ENCODE results near the gene IL18R1. TPM values are rescaled to one million over a fixed set of nuclear protein-coding genes. Genes with fewer than 3 reads are reported as not detected.

The IL18R1 gene
- polyA plus RNA-seq, 4 donors, result 1.8 to 3.3 (median 2.3) TPM

DNA sequence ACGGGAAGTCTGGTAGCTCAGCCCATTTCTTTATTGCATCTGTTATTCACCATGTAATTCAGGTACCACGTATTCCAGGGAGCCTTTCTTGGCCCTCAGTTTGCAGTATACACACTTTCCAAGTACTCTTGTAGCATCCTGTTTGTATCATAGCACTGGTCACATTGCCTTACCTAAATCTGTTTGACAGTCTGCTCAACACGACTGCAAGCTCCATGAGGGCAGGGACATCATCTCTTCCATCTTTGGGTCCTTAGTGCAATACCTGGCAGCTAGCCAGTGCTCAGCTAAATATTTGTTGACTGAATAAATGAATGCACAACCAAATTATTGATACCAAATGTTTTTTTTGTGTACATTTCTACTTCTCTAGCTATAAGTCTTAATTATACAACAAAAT lies 11.2 kb upstream of the IL18R1 start:
- no peak for DNase-seq (ENCODE audit: low read depth in 4 of 4, low spot score in 2 of 4)

DNA sequence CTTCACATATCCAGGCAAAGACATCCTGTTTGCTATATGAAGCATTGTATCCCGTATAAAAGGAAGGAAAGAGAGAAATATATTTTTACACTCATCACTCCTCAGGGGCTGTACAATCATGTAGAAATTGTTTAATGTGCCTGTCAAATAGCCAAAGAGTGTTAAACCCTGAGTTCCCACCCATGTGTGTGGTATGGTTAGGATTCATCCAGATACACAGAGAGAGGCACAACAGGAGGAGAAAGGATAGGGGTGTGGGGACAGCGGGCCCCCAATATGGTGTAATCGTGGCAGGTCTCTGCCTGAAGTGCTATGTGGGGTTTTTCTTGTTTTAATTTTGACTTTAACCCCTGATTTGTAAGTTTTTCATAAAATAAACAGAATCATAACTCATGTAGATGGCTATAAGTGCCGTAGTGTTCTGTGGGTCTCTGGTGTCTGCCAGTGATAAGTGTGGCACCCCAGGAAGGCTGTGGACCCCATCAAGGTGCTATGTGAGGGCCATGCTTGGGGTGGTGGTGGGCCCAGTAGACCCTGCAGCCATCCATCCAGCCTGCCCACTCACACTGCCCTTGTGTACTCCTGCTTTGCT lies 10.2 kb upstream of the IL18R1 start:
- DNase-seq (ENCODE audit: low read depth in 4 of 4, low spot score in 2 of 4), result no peak

DNA sequence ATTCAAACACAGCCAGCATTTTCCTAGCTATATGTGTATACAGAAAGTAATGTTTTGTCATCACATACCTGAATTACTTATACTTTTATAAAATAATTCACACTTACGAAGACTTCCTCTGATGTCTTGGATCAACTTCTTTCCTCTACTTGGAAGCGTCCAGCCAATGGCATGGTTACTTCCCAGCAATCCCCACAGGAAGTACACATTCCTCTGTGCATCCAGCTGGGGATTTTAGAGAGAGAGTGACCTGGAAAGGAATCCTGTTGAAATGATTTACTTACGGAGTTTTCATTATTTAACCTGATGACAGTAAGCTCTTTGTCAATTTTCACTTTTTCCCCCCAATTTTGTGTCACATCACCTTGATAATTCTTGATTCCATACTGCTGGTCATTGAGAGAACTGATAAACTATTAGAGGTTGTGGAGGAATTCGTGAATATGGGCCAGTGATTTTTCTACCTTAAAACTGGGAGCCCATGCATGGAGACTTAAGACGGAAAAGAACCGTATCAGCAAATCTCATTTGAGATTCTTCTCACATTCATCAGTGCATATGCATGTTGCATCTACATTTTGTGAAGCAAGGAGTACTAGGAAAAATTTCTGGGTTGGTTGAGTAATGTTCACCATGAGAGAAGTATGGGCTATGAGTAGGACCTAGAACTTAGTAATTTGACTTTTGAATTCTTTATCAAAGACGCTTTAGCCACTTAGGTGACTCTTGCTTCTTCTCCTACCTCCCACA lies 9.0 kb upstream of the IL18R1 start:
- no peak for DNase-seq (ENCODE audit: low read depth in 4 of 4, low spot score in 2 of 4)

GRCh38 chr2:102350137-102350793 lies 5.3 kb upstream of the IL18R1 start:
- no peak for DNase-seq (ENCODE audit: low read depth in 4 of 4, low spot score in 2 of 4)

DNA sequence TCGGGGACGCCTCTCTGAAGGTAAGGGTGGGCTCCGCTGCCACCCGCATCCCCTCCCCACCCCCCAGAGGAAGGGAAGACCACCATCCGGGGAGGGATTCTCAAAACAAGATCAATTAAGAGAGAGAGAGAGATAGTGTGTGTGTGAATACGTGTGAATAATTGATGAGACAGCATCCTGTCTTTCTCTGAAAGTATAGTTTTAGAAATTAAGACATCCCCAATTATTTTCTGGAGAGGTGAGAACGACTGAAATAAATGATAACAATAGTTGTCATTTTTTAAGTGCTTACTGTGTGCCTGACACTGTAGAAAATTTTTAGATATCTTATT lies 751 bp downstream of the IL18R1 start:
- DNase-seq (ENCODE audit: low read depth in 4 of 4, low spot score in 2 of 4), result no peak

DNA sequence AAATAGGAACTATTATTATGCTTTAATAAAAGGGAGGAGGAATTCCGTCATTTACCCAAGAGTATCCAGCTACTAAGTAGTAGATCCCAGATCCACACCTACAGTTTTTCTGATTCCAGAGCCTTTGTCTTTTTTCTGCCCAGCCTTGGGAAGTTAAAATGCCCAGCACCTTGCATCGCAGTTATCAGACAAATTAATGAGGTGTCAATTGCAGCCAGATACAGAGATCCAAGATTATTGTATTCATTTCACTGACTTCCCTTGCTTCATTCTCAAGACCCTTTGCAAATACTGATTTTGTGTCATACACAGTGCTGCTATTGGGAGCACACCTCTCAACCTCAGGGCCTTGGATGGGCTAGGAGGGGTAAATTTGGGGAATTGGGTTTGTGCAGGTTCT lies 1.1 kb downstream of the IL18R1 start:
- no peak for DNase-seq (ENCODE audit: low read depth in 4 of 4, low spot score in 2 of 4)

DNA sequence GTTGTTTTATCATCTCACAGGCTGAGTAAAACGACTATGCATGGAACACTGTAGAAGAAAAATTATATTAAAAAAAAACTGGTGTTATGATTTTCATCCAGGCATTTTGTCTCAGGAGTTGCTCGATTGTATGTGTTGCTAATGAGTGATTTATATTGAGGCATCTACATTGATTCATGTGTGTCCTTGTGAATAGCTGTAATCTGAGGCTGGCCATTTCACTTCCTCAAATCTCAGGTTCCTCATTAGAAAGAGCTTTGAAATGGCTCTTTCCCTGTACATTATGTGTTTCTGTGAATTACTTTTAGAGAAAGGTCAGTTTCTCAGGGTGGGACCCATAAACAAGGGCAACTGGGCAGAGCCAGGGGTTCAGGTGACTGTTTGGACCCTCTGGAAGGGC lies 2.3 kb downstream of the IL18R1 start:
- no peak for DNase-seq (ENCODE audit: low read depth in 4 of 4, low spot score in 2 of 4)

DNA sequence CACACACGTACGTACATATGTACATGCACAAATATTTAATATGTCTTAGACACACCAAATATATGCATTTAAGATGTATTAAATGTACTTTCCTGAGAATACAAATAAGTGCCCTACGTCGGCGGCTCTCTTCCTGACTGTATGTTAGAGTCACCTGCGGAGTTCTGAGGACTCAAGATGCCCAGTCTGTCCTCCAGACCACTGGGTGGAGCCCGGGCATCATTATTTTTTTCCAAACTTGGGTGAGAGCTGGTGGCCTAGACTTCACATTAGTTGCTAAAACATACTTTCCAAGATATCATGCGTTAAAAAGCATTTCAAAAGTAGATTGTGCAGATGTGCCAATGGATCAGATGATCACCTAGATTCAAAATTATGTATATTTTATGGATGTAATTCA lies 2.9 kb downstream of the IL18R1 start:
- no peak for DNase-seq (ENCODE audit: low read depth in 4 of 4, low spot score in 2 of 4)

DNA sequence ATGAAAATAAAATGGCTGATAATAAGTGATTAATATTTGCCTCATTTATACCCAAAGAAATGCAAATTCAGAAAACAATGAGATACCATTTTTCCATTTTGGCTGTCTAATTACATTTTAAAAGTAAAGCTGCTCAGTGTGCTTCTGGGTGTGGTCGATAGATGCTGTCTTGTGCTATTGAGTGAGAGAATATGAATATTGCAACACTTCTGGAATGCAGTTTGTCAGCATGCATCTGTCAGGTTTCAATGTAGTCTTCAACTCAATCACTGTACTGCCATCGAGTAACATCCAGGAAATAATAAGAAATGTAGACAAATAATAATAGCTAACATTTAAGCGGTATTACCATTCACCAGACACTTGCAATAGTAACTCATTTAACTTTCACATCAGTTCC lies 3.9 kb downstream of the IL18R1 start:
- no peak for DNase-seq (ENCODE audit: low read depth in 4 of 4, low spot score in 2 of 4)

DNA sequence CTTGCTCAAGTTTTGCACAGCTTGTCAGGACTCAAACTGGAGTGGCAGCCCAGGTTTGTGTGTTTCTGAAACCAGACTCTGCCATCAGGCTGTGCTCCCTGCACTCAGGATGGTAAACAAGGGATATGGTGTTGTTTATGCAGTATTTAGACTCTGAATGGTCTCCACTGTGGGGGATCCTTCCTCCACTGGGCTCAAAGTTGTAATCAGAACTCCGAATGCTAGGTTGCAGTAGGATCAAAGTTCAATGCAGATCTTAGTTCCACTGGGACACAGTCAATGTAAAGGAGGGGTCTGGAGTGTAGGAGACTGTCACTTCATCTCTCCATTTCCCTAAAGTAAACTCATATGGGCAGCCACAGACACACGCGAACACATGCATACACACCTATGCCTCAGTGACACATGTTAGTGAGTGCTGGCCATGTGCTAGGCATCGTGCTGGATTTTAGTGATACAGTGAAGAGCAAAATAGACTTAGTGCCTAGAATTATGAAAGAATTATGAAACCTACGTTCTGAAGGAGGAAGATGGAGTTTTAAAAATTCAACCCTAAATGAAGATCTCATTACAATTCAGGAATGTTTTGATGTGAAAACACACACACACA lies 6.1 kb downstream of the IL18R1 start:
- no peak for DNase-seq (ENCODE audit: low read depth in 4 of 4, low spot score in 2 of 4)

DNA sequence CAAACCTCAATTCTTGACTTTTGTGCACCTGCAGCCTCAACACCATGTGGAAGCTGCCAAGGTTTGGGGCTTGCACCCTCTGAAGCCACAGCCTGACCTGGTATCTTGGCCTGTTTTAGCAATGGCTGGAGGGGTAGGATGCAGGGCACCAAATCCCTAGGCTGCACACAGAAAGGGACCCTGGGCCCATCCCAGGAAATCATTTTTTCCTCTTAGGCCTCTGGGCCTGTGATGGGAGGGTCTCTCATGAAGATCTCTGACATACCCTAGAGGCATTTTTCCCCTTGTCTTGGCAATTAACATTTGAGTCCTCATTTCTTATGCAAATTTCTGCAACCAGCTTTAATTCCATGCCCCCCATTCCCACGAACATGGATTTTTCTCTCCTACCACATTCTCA lies 10.2 kb downstream of the IL18R1 start:
- DNase-seq (ENCODE audit: low read depth in 4 of 4, low spot score in 2 of 4), result no peak

DNA sequence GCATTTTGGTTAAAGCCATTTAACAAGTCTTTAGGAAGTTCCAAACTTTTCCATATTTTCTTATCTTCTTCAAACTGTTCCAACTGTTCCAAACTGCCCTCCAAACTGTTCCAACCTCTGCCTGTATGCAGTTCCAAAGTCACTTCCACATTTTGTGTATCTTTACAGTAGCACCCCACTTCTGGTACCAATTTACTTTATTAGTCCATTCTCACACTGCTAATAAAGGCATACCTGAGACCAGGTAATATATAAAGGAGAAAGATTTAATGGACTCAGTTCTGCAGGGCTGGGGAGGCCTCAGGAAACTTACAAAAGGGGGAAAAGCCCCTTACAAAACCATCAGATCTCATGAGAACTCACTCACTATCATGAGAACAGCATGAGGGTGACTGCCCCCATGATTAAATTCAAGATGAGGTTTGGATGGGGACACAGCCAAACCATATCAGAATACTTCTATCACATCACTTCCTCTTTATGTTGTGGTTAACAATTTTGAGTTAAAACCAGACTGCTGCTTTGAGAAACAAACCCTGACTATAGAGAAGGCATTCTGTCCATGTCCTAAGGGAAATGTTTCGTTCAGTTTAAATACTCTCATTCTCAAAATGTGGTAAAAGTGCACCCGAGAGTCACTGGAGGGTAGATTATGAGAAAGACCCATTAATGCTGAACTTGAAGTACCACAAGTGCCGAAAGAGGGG lies 11.0 kb downstream of the IL18R1 start:
- no peak for DNase-seq (ENCODE audit: low read depth in 4 of 4, low spot score in 2 of 4)

- no peak for DNase-seq (ENCODE audit: low read depth in 4 of 4, low spot score in 2 of 4)
Observed at GRCh38 chr2:102367331-102367971, 11.9 kb downstream of the IL18R1 start.

GRCh38 chr2:102368461-102369109 lies 13.0 kb downstream of the IL18R1 start:
- DNase-seq (ENCODE audit: low read depth in 4 of 4, low spot score in 2 of 4), result no peak

DNA sequence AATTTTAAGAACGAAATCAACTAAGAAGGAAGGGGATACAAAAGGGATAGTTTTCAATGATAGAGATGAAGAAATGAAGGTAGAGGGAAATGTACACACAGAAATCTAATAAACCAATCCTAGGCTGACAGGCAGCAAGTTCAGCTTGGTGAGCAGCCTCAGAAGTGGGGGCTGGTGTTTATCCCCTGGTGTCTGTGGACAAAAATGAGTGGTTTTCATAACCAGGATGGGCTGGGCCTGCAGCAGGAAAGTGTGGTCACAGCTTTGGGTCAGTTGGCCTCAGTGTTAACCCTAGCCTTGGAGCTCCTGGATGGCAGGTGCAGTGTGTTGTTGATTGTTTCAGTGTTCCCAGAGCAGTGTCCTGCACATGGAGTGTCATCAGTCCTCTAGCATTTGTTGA lies 14.3 kb downstream of the IL18R1 start:
- no peak for DNase-seq (ENCODE audit: low read depth in 4 of 4, low spot score in 2 of 4)

GRCh38 chr2:102376052-102376591 lies 20.5 kb downstream of the IL18R1 start:
- no peak for DNase-seq (ENCODE audit: low read depth in 4 of 4, low spot score in 2 of 4)

DNA sequence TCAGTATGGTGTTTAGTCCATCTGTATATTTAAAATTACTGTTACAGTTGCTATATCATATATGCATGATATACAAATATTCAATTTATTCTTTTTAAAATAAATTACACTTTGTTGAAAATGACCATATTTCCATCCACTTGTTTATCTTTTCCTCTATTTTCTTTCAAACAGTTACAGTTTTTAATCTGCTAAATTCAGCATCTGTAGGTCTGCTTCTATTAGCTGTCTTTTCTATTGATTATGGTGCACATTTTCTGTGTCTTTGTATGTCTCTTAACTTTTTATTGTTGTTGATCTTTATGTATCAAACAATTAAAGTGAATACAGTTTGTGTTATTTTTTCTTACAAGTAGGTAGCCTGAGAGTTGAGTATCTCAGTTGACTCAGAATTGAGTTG lies 28.1 kb downstream of the IL18R1 start:
- no peak for DNase-seq (ENCODE audit: low read depth in 4 of 4, low spot score in 2 of 4)

- DNase-seq (ENCODE audit: low read depth in 4 of 4, low spot score in 2 of 4), result no peak
Observed at GRCh38 chr2:102385522-102385921, 29.9 kb downstream of the IL18R1 start.

GRCh38 chr2:102386004-102386403 lies 30.4 kb downstream of the IL18R1 start:
- DNase-seq (ENCODE audit: low read depth in 4 of 4, low spot score in 2 of 4), result no peak
